Right renal cortex interstitium (tissue), 3 donors: ENCODE measurements around the gene TMUB2. TPM values are rescaled to one million over a fixed set of nuclear protein-coding genes. Genes with fewer than 3 reads are reported as not detected.
"Not testable (repeated sequence)": the region's sequence is repeated elsewhere in the genome, so short reads cannot be mapped to it uniquely, and the experiment has no call there.

Experiments
- DNase-seq, 3 donors: peaks; one replicate each; pipeline ENCODE4 v3.0.0-alpha.2; 2013; ENCODE audit warnings: low read depth in 3 of 3, low spot score in 2 of 3
- polyA plus RNA-seq, 3 donors: library from polyadenylated mRNA; unstranded; fragments of 120-200 nt; gene quantifications; one replicate each; pipeline ENCODE4 v1.2.1, GENCODE V29; 2013; ENCODE audit not compliant: insufficient read length in 3 of 3

Gene TMUB2
- polyA plus RNA-seq, 3 donors, result 39.0 to 43.6 (median 42.9) TPM

DNA sequence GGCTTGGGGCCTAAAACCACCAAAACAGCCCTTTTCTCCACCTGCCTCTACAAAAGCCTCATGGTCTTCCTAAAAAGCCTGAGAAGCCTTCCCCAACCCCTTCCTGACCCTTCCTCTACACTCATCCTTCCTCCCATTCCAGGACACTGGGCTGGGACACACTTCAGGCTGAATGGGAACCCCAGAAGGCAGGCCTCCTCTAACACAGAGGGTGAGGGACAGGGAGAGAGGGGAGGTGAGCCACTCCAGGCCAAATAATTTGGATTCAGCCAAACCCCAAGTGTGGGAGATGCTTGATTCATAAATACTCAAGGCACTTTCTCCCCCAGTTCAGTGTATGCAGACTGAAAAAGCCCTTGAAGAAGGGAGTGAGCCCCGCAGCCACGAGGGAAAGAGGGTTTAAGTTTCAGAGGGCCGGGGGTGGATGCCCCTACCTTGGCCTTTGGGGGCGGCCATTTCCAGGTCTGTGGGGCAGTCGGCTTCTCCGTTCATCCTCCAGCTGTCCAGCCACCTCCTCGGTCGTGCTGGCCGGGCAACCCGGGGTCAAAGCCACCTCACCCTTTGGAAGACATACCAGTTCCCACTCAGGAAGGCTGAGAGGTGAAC, 31.1 kb downstream of the TMUB2 start:
- no peak for DNase-seq

- DNase-seq, result peak in 2 of 3 donors; percentile 83 to 84
These were observed 31.8 kb downstream of the TMUB2 start for GRCh38 chr17:44218344-44219107.

DNA sequence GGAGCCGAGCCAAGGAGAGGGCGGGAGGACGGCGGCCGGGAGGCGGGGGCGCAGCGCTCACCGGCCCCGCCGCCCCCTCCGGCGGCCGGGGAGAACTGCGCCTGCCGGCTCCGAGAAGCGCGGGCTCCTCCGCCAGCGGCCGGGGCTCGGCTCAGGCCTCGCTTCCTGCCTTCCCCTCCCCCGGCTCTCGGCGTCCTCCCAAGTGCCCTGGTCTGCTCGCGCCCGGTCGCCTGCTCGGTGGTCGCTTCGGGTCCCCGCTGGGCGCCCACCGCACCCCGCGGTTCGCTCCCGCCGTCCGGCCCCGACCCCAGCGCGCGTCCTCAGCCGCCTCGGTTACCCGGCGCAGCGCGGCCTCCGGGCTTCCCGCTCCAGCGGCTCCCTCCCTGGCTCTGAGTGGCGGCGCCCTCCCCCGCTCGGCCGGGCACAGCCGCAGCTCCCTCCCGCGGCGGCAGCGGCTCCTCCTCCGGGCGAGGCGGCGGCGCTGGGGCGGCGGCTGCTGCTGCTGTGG, 32.4 kb downstream of the TMUB2 start:
- peak in 1 of 3 donors; percentile 42 for DNase-seq

DNA sequence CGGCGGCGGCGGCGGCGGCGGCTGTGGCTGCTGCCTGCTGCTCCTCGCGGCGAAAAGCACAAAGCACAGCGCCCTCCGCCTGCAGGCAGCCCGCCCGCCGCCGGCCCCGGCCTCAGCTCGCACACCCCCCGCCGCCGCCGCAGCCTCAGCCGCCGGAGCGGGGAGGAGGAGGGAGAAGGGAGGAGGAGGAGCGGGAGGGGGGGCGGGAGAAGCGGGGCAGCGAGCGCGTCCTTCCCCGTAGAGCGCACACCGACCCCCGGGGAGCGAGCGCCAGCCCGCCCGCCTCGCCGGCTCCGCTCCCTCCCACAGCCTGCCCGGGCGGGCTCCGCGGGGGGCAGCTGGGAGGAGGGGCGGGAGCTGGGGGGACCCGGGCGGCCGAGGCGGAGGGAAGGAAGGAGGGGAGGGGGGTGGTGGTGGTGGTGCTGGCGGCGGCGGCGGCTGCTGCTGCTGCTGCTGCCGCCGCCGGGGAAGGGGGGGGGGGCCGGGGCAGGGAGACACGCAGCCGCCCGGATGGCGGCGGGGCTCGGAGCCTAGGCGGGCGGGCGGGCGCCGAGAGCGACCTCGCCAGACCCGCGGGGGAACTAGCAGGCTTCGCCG, 32.9 kb downstream of the TMUB2 start, which contains the start of gene UBTF:
Gene UBTF (minus strand): TSS at position 60 of the 597 bp plus-strand sequence. CDS start 1,446 bp downstream, outside the sequence.
- DNase-seq, result peak in 1 of 3 donors; percentile 36

DNA sequence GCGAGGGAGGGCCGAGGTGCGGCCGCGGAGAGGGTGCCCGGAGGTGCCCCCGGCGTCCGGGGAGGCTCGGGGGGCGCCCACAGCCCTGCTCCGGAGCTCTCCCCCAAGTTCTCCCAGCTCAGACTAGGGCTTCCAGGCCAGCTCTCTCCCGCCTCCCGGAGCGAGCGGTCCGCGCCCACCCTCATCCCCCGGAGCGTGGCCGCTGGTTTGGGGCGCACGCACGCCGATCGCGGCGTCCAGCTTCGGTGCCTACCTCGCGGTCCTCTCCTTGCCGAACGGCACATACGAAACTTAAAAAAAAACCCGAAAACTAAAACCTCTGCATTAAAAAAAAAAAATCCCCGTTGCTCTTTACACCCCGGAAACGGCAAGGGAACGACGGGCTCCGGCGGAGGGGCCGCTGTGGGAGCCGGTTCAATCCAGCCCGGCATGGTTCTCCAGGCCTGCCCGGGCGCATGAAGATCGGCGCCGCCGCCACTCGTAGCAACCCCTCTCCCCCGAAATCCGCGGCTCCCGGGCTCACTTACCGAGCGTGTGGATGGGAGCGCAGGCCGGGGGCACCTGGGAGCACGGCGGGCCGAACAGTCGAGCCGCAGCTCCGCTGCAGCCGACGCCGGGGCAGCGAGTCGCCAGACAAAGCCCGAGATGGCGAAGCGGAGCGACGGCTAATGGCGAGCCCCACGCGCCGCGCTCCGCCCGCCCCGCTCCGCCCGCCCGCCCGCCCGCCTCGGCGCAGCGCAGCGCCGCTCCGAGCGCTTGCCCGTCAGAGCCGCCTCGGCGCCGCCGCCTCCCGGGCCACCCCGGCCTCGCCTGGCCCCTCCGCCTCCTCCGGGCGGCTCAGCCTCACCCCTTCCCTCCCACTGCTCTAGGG, 33.7 kb downstream of the TMUB2 start:
- peak in 1 of 3 donors; percentile 36 for DNase-seq

- peak in 1 of 3 donors; percentile 56 for DNase-seq
These were observed 34.5 kb downstream of the TMUB2 start for GRCh38 chr17:44221084-44221861.

DNA sequence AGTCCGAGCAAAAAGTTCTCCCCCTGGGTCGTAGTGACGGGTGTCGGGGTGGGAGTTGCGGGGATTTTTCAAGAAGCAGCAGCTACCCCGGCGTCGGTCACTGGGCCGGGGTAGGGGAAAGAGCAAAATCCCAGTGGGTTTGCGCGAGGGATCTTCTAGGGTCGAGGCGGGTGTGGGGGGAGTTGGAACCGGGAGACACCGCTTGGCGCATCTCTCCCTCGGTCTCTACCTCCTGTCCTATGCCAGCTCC, 35.0 kb downstream of the TMUB2 start:
- DNase-seq, result no peak

DNA sequence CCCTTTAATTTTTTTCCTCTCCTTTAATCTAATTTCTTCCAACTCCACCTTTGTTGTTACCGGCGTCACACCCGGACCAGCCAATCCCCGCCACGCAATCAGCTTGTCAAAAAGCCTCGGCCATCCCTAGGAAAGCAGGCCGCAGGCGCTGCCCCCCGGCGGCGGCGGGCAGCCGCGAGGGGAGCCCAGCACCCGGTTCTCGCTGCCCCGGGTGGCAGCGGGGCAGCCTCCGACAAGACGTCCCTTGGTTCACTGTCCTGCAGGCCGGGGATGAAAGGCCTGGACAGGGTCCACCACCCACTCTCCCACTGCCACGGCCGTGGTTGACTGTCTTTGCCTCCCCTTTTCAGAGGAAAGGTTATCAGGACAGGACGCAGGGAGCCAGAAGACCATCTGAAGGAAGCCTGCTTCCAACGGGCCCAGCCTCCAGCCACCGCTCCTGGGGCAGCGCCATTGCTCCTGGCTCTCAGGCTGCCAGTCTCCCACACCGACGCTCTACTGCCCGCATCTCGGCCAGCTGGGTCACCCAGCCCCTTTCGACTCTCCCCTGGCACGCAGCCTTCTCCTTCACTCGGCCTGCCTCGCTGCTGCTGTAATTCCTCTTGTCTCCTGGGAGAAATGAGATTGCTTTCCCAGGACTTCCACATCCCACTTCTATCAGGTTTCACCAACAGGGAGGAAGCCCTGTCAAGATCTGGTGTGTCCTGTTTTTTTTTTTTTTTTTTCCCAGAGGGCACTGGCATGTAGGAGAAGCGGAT, 35.5 kb downstream of the TMUB2 start:
- DNase-seq, result peak in 1 of 3 donors; percentile 48

- no peak for DNase-seq
These were observed 36.8 kb downstream of the TMUB2 start for GRCh38 chr17:44223541-44224071.

- no peak for DNase-seq
These were observed 42.3 kb downstream of the TMUB2 start for GRCh38 chr17:44229090-44229489.

- DNase-seq, result no peak
These were observed 43.4 kb downstream of the TMUB2 start for GRCh38 chr17:44230140-44230539.

- DNase-seq, result no peak
These were observed 45.3 kb downstream of the TMUB2 start for GRCh38 chr17:44232061-44232460.

GRCh38 chr17:44233582-44233981, 46.8 kb downstream of the TMUB2 start:
- no peak for DNase-seq

DNA sequence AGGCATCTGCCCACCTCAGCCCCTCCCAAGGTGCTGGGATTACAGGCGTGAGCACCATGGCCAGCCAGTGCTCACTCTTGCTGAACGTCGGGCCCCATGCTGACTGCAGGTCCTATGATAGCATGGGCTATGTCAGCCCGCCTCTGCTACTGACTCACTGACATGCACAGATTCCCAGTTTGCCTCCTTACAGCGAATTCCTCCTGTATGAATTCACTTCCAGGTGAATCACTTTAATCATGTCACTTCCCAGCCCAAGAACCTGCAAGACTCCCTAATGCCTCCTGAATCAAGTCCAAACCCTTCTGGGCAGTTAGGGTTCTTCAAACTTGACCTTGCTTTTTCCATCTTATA, 48.8 kb downstream of the TMUB2 start:
- DNase-seq, result no peak

- no peak for DNase-seq
These were observed 49.7 kb downstream of the TMUB2 start for GRCh38 chr17:44236444-44236991.

- not testable (repeated sequence) for DNase-seq
These were observed 51.1 kb downstream of the TMUB2 start for GRCh38 chr17:44237886-44238285.

GRCh38 chr17:44241106-44241624, 54.4 kb downstream of the TMUB2 start:
- no peak for DNase-seq
